GM21390 (cell line): ENCODE results near the gene ANXA3.
"Not testable (repeated sequence)": the region's sequence is repeated elsewhere in the genome, so short reads cannot be mapped to it uniquely, and the experiment has no call there.

Source experiments
- ATAC-seq: cut with Tn5 transposase; IDR thresholded peaks from one replicate; pipeline ENCODE4 v1.9.1; 2021; ENCODE audit not compliant: unreplicated experiment

ANXA3 gene

DNA sequence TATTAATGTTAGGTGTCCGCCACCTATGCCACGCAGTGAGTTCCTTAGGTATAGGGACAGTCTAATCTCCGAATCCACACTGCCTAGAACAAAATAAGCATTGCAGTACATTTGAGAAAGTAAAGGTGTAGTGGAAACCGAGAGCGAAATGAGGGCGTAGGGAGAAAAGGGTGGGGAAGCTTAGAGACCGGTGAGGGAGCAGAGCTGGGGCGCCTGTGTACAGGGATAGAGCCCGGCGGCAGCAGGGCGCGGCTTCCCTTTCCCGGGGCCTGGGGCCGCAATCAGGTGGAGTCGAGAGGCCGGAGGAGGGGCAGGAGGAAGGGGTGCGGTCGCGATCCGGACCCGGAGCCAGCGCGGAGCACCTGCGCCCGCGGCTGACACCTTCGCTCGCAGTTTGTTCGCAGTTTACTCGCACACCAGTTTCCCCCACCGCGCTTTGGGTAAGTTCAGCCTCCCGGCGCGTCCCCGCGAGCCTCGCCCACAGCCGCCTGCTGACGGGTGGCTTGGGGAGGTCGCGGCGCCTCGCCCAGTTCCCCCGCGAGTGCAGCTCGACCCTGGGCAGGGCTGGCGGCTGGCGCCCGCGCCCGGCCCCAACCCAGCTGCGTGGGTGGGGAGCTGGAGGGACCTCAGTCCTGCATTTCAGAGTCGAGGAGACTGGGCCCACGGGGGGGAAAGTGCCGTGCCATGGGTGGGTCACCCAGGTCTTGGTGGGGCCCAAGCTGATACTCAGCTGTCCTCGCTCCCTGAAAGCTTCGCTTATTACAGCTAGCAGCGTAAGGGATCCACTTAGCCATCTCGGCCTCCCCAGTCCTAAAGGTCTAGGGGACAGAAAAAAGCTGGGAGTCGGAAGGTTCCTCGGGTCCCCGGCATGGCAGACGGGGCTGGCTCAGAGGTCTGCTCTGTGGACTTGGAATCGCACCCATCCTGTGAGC lies at the start of gene ANXA3:
ANXA3 (plus strand) TSS at position 351 of the 932 bp plus-strand sequence. CDS start 2,704 bp downstream, outside the sequence.
- ATAC-seq = no peak

- not testable (repeated sequence) for ATAC-seq
Measured at GRCh38 chr4:78506260-78506659, 45.3 kb upstream of the ANXA3 start.

GRCh38 chr4:78509043-78509442 lies 42.5 kb upstream of the ANXA3 start:
- no peak for ATAC-seq

DNA sequence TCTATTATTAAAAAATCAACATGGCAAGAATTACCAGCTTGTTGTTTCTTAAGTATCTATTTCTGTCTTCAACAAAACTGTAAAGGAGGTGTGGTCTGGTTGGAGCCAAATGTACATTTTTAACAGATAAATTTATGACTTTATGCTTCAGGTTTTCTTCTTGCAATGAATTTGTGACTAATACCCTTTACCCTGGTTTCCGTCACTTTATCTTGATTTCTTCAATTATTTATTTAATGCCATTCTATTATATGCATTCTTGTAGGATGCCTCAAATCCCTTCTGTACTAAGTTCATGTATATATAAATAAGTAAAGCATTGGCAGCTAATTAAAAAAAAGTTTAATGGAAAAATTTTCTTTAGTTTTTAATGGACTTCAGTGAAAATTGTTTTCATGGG lies 41.5 kb upstream of the ANXA3 start:
- no peak for ATAC-seq

DNA sequence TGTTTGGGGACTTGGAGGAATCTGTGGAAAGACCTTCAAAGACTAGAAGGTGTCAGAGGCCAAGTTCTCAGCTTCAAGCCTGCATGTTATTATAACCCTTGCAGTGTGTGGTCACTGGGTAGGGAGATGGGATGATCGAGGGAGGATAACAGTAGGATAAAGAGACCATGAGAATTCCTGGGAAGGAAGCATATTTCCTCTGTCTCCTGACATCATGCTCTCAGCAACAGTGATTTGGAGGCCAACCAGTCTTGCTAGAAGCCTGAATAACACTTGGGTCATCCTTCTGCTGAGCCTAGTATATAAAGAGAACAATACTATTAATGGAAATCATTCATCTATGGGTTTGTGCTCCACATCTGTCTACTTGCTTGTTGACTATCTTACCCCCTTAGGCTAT lies 40.9 kb upstream of the ANXA3 start:
- ATAC-seq = no peak

DNA sequence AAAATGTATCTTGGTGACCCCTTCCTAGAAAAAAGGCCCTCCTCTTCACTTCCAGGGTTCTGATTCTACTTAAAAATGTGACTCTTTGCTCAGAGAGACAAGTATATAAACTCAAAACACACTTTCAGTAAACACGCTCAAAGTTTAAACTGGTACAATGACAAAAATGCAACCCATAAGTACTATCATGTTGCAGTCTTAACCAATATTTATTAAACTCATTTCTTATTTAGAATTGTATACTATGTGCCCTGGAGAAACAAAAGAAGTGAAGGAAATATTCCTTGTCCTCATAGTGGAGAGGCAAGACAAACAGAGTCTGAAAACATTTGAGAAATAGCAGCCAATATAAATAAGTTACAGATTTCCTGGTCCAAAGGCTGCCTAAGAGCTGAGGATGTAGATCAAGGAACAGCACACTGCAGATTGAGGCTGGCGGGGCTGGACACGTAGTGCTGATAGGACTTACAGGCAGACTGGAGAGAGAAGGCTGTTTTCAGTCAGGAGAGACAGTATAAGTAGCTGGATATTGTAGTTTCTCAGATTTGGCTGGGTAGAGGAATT lies 39.1 kb upstream of the ANXA3 start:
- ATAC-seq = no peak

DNA sequence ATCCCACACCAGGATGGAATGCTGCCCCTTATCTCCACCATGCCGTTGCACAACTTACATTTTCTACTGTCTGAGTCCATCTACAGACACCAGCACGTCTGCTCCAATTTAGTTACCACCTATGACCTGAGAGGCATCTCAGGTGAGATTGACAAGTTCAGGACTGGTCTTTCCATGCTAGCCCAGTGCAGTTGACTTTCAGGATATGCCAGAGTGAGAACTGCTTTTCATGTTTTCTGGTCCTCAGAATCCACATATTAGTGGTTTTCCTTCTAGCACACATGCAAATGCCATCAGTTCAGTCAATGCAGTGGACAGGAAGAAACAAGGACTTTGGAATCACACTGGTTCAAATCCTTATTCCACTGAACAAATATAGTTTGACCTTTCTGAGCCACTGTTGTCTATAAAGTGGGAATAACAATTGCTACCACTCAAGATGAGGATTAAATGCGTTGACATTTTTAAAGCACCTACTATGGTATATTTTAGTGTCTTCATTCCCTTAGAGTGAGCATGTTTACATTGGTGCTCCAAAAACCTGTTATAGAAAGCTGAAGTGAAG lies 38.1 kb upstream of the ANXA3 start:
- no peak for ATAC-seq

DNA sequence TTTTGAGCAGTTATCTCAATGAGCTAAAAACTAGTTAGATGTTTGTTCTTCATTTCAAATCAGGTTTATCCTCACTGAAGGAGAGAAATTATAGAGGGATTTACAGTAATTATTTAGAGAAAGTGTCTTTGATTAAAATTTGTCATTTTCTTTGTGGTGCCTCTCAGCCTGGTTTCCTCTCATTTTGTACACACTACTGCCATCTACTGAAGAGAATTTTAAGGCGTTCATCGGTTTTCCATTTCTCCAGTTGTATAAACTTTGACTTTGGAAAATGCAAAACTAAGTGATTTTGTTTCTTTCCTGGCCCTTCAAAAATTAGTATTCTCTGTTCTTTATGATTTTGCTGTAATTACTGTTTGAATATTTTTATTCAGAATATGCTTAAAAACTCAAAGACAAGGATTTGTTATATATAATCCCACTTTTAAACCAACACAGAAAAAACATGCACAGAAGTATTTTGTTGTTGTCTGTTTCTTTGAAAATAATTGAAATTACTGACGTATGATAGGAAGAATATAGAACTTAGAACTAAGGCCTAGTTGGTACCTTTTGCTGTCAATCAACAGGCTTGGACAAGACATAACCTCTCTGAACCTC lies 34.4 kb upstream of the ANXA3 start:
- no peak for ATAC-seq

GRCh38 chr4:78518561-78518960 lies 33.0 kb upstream of the ANXA3 start:
- ATAC-seq = no peak

GRCh38 chr4:78519962-78520361 lies 31.6 kb upstream of the ANXA3 start:
- ATAC-seq = no peak

- no peak for ATAC-seq
Measured at GRCh38 chr4:78520808-78521226, 30.8 kb upstream of the ANXA3 start.

DNA sequence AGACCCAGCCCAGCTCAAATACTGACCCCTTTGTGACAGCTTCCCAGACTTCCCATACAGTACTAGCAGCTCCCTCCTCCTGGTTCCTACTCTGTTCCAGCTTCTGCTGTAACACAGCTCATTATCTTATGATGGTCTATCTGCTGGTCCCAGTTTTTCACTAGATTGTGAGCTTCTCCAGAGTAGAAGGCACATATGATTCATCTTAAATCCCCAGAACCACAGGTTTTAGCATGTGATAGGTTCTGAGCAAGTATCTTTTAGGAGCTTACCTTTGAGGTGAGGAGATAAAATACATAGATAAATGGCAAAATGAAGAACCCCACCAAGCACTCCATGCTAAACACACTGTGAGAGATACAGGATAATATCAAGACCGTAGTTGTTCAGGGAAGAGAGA lies 27.6 kb upstream of the ANXA3 start:
- ATAC-seq = no peak

GRCh38 chr4:78525559-78525958 lies 26.0 kb upstream of the ANXA3 start:
- ATAC-seq = no peak

- ATAC-seq = no peak
Measured at GRCh38 chr4:78527103-78527502, 24.5 kb upstream of the ANXA3 start.

DNA sequence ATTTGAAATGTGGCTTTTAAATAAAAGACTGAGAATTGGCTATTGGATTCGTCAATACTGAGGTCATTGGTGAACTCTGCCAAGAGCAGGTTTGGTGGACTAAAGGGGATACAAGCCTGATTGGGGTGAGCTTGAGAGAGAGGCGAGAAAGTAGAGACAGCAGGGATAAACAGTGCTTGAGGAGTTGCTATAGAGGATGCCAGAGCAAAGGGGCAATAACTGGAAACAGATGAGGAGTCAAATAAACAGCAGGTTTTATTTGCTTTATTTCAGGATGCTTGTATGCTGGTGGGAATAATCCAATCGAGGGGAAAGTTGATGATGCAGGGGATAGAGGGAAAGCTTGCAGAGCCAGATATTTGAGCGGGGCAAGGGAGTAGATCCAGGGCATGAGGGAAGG lies 24.0 kb upstream of the ANXA3 start:
- ATAC-seq = no peak

DNA sequence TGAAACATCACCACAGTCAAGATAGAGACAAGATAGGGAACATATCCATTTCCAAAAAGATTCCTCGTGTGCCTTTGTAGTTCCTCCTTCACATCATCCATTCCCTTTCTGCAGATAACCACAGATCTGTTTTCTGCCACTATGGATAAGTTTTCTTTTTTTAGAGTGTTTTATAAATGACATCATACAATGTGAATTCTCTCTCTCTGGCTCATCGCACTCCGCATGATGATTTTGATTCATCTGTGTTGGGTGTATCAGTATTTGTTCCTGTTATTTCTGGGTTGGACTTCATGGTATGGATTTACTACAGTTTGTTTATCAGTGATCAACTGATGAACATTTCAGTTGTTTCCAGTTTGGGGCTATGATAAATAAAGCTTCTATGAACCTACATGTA lies 23.2 kb upstream of the ANXA3 start:
- no peak for ATAC-seq

- ATAC-seq = no peak
Measured at GRCh38 chr4:78529569-78530209, 21.9 kb upstream of the ANXA3 start.

GRCh38 chr4:78532046-78532445 lies 19.5 kb upstream of the ANXA3 start:
- no peak for ATAC-seq

GRCh38 chr4:78533854-78534253 lies 17.7 kb upstream of the ANXA3 start:
- ATAC-seq = no peak

DNA sequence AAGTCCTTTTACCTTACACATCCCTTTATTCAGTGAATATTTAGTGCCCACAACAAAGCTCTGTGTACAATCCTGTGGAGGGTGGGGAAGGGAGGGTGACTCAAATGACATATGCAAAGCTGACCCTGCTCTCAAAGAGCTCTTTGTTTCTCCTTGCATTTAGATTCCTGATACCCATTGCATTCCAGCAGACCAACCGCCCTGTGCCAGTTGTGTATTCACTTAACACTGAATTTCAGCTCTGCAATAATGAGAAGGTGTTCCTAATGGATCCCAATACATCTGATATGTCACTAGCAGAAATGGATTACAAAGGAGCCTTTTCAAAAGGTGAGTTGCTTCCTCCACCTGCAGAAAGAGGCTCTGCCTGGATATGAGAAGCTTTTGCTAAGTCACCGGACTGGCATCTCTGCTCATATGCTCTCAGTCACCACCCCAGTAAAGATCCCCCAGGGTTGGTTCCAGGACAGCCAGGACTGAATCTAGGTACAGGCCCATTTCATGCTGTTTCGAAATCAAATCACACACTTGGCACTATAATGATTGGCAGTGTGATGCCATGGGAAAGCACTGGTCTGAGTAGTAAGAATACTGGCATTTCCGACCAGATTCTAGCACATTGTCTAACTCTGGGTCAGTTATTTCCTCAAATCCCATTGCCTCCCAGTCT lies 17.1 kb upstream of the ANXA3 start:
- no peak for ATAC-seq

DNA sequence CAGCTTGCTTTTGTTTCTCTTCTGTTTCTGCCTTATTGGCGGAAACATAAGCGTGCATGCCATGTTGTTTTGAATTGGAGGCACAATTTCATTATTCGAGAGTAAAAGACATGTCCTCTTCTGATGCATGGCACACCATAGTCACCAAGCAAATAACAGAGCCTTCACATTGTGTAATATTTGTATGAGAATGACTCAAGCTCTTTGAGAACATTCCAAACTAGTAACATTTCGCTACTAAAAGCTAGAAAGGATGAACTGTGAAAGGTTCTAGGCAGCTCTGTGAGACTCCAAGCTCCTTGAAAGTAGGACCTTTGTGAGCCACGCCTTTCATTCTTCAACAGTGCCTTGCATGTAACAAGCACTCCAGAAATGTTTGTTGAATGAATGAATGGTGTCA lies 9.2 kb upstream of the ANXA3 start:
- ATAC-seq = no peak
